Testis (tissue), 3 donors: ENCODE data around the gene ATP2A1. TPM values are rescaled to one million over a fixed set of nuclear protein-coding genes. Genes with fewer than 3 reads are reported as not detected.

Experiments
- DNase-seq: peaks from one replicate; pipeline ENCODE4 v3.0.0-alpha.2; 2019
- H3K27ac ChIP-seq, 2 donors: fragments of 200-600 bp; sonication (generic); one replicate each; pipeline ENCODE4 v1.5.1; 2019
- H3K27me3 ChIP-seq: fragments of 200-600 bp; sonication (generic); one replicate; pipeline ENCODE4 v1.5.1; 2019
- H3K36me3 ChIP-seq: fragments of 200-600 bp; sonication (generic); one replicate; pipeline ENCODE4 v1.5.1; 2017; ENCODE audit warnings: low read depth; ENCODE audit errors: missing control alignments
- H3K4me1 ChIP-seq: fragments of 200-600 bp; sonication (generic); one replicate; pipeline ENCODE4 v1.5.1; 2019
- H3K4me3 ChIP-seq, 2 donors: fragments of 200-600 bp; sonication (generic); one replicate each; pipeline ENCODE4 v1.5.1; 2017 to 2019
- H3K9me3 ChIP-seq: fragments of 200-600 bp; sonication (generic); one replicate; pipeline ENCODE4 v1.5.1; 2017
- POLR2A ChIP-seq: fragments of 450-650 bp; IDR thresholded peaks from one replicate; pipeline ENCODE4 v1.6.1; 2017; ENCODE audit warnings: antibody characterized with exemption, mild to moderate bottlenecking, moderate library complexity
- WGBS, 2 donors: methylation state at CpG; one replicate each; pipeline ENCODE4 v1.1.5; 2018; 5-methylcytosine and 5-hydroxymethylcytosine counted together
- intact Hi-C: fragments of 100-400 bp; cut with DNase I; formaldehyde crosslinking; loops from one replicate; pipeline ENCODE4 v1.15.1; 2023; ENCODE audit warnings: low total_unique reads
- polyA plus RNA-seq: library from polyadenylated mRNA; stranded (reverse); fragments of 350-450 nt; fragmentation: Illumina TruSeq; extraction: RNeasy Lipid Tissue Mini Kit (QIAGEN cat#74804); gene quantifications from one replicate; pipeline ENCODE4 v1.2.3, GENCODE V29; 2014; ENCODE audit warnings: low read depth, low replicate concordance; ENCODE audit not compliant: insufficient read depth
- total RNA-seq, 2 donors: library from RNA; depleted of rRNA; stranded (reverse); fragments of >200 nt; gene quantifications; one replicate each; pipeline ENCODE4 v1.2.3, GENCODE V29; 2016
- TF ChIP-seq, protein P1 (sequence below), 3 experiments: fragments of 450-650 bp in 2 of 3; fragments of 200-600 bp in 1 of 3; sonication (generic) in 1 of 3; IDR thresholded peaks; one replicate each; pipeline ENCODE4 v1.5.1; 2016 to 2019; ENCODE audit warnings: antibody characterized with exemption in 3 of 3, mild to moderate bottlenecking in 2 of 3, moderate library complexity in 1 of 3

ATP2A1 gene
- total and polyA plus RNA-seq, 3 donors from 2014 or later: 9.1 to 17.3 (median 12.2) TPM

DNA sequence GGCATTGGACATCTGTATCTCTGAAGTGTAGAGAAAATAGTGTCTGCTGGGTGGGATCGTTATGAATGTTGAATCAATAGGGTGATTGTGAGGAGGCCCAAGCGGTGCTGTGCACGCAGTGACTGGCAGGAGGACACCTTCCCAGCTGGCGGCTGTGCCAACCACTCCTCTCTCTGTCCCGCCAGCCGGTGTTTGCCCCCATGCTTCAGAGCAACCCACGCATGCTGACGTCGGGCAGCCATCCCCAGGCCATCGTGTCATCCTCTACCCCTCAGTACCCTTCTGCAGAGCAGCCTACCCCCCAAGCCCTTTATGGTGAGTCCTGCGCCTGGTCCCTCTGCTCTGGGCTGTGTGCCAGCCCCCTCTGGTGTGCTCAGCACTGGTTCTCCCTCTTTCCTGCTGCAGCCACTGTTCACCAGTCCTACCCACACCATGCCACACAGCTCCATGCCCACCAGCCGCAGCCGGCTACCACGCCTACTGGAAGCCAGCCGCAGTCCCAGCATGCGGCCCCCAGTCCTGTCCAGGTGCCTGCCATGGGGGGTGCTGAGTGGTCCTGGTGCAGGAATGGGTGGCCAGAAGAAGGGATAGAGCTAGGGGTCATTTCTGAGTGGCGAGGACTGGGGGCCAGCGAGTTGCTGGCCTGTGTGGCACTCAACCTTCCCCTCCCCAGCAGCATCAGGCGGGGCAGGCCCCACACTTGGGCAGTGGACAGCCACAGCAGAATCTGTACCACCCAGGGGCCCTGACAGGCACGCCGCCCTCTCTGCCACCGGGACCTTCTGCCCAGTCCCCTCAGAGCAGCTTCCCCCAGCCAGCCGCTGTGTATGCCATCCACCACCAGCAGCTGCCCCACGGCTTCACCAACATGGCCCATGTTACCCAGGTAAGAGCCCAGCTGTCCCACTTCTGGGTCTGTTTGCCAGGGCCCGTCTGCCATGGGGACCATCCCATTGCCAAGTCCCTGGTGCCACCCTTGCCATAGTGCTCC, 43.1 kb upstream of the ATP2A1 start:
- Histone ChIP-seq H3K4me1 (no peaks in the 10 kb centered on the region), H3K27me3 (no peaks in the 10 kb centered on the region), H3K4me3 (no peak overlapping the region), H3K36me3 (no peaks in the 10 kb centered on the region), H3K27ac (no peak overlapping the region), H3K9me3 (no peaks in the 10 kb centered on the region)
- no peak for DNase-seq
- TF ChIP-seq, protein P1, sequence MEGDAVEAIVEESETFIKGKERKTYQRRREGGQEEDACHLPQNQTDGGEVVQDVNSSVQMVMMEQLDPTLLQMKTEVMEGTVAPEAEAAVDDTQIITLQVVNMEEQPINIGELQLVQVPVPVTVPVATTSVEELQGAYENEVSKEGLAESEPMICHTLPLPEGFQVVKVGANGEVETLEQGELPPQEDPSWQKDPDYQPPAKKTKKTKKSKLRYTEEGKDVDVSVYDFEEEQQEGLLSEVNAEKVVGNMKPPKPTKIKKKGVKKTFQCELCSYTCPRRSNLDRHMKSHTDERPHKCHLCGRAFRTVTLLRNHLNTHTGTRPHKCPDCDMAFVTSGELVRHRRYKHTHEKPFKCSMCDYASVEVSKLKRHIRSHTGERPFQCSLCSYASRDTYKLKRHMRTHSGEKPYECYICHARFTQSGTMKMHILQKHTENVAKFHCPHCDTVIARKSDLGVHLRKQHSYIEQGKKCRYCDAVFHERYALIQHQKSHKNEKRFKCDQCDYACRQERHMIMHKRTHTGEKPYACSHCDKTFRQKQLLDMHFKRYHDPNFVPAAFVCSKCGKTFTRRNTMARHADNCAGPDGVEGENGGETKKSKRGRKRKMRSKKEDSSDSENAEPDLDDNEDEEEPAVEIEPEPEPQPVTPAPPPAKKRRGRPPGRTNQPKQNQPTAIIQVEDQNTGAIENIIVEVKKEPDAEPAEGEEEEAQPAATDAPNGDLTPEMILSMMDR (IDR thresholded peaks at IDR 0.05): no peak
- TF ChIP-seq POLR2A: no peak
- WGBS, 2 donors: 89 to 92% methylated on average over 24 to 25 of the region's 25 CpGs
- intact Hi-C loops: no loop called here

DNA sequence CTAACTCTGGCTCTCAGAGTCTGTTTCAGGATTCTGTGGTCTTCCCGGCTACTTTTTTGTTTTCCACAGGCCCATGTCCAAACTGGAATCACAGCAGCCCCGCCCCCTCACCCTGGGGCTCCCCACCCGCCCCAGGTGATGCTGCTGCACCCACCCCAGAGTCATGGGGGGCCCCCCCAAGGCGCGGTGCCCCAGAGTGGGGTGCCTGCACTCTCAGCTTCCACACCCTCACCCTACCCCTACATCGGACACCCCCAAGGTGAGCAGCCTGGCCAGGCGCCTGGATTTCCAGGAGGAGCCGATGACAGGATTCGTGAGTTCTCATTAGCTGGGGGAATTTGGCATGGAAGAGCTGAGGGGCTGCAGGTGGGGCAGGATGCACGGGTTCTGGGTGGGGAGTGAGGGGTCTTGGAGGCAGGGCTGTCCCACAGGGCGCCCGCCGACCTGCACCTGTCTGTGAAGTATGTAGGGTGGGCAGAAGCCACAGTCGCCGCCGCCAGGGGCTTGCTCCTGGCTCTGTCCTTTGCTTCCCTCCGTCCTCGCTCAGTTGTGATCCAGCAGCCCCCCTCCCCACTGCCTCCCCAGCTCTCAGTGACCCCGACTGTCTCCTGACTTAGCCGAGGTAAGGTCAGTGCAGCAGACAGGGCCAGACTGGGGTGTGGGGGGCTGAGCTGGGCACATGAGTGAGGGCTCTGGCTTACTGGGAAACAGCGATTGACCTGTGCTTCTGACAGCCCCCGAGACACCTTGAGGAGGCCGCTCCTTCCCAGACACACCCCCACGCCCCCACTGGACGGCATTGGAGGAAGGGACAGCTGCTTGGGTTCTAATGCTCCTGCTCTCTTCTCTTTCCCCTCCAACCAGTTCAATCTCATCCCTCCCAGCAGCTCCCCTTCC, 42.2 kb upstream of the ATP2A1 start:
- intact Hi-C loops: no loop called here
- DNase-seq: no peak
- H3K4me1 ChIP-seq: no peaks in the 10 kb centered on the region
- no peaks in the 10 kb centered on the region for H3K9me3 ChIP-seq
- no peak overlapping the region for H3K27ac ChIP-seq
- H3K36me3 ChIP-seq: no peaks in the 10 kb centered on the region
- H3K4me3 ChIP-seq: no peak overlapping the region
- no peaks in the 10 kb centered on the region for H3K27me3 ChIP-seq
- TF ChIP-seq POLR2A: no peak
- TF ChIP-seq, protein P1 (IDR thresholded peaks at IDR 0.05): no peak
- 90 to 94% methylated on average over 20 to 25 of the region's 25 CpGs for WGBS, 2 donors

DNA sequence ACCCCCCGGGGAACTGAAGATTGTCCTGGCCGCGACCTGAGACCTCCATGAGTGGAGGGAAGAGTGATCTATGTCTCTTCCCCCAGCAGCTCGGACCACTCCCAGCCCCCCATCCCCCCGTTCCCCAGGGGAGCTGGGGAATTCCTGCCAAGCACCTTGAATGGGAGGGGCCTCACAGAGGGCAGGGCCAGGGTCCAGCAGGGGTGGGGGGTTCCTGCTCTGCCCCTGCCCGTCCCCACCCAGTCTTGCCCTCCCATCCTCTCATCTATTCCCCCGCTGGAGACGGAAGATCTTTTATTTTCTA, 41.6 kb upstream of the ATP2A1 start:
- Histone ChIP-seq H3K4me3 (no peak overlapping the region), H3K9me3 (no peaks in the 10 kb centered on the region), H3K4me1 (no peaks in the 10 kb centered on the region), H3K36me3 (no peaks in the 10 kb centered on the region), H3K27me3 (no peaks in the 10 kb centered on the region), H3K27ac (no peak overlapping the region)
- 87 to 93% methylated on average over 6 to 8 of the region's 8 CpGs for WGBS, 2 donors
- TF ChIP-seq, protein P1 (IDR thresholded peaks at IDR 0.05): no peak
- no peak for DNase-seq
- intact Hi-C loops: no loop called here

DNA sequence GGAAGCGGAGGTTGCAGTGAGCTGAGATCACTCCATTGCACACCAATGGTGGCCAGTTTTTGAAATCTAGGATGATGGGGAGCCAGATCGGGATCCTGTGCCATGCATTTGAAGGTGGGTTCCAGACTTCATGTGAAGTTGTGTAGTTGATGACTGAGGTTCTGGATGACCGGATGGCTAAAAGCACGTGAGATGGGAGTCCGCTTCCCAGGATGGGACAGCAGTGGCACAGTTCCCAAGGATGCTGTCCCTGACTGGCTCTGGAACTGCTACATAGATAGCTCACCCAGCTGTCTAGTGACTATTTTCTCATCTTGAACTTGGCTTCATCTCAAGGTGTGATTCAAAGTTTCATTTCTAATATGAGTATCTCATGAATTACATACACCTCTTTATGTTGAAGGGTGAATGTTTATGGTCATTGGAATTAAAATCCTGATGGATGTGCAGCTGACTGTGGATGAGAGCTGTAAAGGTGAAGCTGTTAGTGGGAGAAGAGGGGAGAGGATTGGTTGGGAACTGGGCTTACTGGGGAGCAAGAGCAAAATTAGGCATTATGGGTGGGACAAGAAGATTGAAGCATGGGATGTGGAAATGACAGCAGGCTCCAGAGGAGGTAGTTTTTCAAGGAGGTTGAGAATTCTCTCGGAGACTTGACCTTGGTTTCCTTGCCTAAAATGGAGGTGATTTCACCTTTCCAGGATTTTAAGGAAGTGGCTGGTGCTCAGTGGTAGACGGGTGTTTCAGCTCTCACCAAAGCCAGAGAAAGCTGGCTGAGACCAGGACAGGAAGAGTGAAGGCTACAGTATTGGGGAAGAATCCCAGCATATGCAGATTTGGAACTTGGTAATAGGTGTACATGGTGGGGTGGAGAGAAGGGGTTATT, 40.4 kb upstream of the ATP2A1 start:
- Histone ChIP-seq H3K9me3 (no peaks in the 10 kb centered on the region), H3K27me3 (no peaks in the 10 kb centered on the region), H3K4me3 (no peak overlapping the region), H3K27ac (no peak overlapping the region), H3K36me3 (no peaks in the 10 kb centered on the region), H3K4me1 (no peaks in the 10 kb centered on the region)
- DNase-seq: no peak
- intact Hi-C loops: no loop called here
- TF ChIP-seq POLR2A: no peak
- TF ChIP-seq, protein P1 (IDR thresholded peaks at IDR 0.05): no peak
- WGBS, 2 donors: 78 to 81% methylated on average over 7 of the region's 7 CpGs
